NCI-H146 treated with DMSO at 0.1 percent for 48 hours (cell line): Measurements from ENCODE around the gene PCSK7.

ENCODE experiments used
- DNase-seq: peaks from one replicate; lab custom pipeline; 2025; ENCODE audit not compliant: unreplicated experiment; lab: John Stamatoyannopoulos, UW

PCSK7 gene

DNA sequence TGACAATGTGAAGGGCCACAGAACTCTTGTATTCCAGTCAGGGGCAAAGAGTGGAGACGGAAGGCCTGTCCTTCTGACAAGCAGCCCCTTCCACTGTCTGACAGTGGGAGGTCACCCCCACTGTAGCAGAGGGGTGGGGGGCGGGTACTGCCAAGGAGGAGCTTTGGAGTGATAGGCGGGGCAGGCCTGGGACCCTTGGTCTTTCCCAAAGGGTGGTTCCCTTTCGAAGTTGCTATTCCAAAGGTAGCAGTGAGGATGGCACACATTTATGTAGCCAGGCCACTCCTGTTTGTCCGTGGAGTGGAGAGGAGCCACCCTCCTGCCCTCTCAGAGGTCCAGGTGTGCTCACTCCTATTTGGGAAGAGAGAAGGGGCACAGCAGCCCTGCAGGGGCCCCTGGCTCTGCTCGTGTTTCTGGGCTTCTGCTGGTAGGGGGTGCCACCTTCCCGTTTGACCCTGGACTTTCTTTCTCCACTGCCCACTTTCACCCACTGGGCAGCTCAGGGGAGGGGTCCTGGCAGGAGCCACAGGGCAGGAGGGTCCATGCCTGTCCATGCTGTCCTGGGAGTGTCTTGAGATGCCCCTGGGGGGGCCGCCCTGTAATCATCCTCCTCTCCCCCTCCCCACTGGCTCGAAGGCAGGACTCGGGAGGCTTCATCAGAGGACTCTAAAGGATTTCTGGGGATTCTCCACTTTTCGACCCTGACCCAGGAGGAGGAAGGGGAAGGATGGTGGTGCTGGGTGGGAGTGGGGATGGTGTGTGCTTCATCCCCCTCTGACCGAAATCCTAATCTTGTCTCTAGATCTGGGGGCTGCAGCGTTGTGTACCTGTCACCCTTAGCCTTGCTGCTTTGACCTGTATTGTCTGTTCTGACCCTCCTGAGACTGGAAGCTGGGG is 31.7 kb downstream of the PCSK7 start:
- DNase-seq, result no peak

DNA sequence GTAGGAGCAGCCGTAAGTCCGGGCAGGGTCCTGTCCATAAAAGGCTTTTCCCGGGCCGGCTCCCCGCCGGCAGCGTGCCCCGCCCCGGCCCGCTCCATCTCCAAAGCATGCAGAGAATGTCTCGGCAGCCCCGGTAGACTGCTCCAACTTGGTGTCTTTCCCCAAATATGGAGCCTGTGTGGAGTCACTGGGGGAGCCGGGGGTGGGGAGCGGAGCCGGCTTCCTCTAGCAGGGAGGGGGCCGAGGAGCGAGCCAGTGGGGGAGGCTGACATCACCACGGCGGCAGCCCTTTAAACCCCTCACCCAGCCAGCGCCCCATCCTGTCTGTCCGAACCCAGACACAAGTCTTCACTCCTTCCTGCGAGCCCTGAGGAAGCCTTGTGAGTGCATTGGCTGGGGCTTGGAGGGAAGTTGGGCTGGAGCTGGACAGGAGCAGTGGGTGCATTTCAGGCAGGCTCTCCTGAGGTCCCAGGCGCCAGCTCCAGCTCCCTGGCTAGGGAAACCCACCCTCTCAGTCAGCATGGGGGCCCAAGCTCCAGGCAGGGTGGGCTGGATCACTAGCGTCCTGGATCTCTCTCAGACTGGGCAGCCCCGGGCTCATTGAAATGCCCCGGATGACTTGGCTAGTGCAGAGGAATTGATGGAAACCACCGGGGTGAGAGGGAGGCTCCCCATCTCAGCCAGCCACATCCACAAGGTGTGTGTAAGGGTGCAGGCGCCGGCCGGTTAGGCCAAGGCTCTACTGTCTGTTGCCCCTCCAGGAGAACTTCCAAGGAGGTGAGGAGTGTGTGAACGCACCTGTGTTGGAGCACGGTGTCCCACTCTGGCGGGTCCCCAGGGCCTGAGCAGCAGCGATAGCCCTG is 32.6 kb downstream of the PCSK7 start, which contains the start of gene TAGLN:
TAGLN (plus strand) TSS at position 318 of the 863 bp plus-strand sequence. CDS start 3,644 bp downstream, outside the sequence.
- DNase-seq, result no peak

DNA sequence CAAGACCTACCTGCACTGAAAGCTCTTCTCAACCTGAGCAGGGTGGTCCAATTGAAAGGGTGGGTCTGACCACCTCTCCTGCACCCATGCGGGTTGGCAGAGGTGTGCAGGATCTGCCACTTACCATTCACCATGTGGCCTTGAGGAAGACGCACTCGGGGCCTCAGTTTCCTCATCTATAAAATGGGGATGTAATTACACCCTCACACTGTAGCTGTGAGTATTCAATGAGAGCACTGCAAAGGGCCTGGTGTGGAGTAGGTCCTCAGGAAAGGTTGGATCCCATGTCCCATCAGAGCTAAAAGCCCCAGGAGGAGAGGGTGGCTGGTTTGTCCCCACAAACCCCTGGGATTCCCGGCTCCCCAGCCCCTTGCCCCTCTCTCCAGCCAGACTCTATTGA is 33.3 kb downstream of the PCSK7 start:
- DNase-seq, result no peak

GRCh38 chr11:117197516-117198456 is 34.1 kb downstream of the PCSK7 start:
- DNase-seq, result no peak

DNA sequence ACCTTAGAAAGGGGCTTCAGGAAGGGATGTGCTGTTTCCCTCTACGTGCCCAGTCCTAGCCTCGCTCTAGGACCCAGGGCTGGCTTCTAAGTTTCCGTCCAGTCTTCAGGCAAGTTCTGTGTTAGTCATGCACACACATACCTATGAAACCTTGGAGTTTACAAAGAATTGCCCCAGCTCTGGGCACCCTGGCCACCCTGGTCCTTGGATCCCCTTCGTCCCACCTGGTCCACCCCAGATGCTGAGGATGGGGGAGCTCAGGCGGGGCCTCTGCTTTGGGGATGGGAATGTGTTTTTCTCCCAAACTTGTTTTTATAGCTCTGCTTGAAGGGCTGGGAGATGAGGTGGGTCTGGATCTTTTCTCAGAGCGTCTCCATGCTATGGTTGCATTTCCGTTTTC is 34.9 kb downstream of the PCSK7 start:
- no peak for DNase-seq

DNA sequence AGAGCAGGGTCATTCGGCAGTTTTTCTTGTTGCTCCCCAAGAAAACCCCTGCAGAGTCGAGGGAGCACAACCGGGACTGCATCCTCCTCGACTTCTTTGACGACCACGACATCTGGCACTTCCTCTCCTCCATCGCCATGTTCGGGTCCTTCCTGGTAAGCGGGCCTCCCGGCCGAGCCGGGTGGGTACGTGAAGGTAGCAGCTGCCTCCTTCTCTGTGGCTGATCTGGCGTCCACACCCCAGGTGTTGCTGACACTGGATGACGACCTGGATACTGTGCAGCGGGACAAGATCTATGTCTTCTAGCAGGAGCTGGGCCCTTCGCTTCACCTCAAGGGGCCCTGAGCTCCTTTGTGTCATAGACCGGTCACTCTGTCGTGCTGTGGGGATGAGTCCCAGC is 36.1 kb downstream of the PCSK7 start:
- no peak for DNase-seq

GRCh38 chr11:117195258-117195657 is 36.6 kb downstream of the PCSK7 start:
- DNase-seq, result no peak

- DNase-seq, result no peak
These were observed 37.6 kb downstream of the PCSK7 start for GRCh38 chr11:117194267-117194666.

- no peak for DNase-seq
These were observed 38.5 kb downstream of the PCSK7 start for GRCh38 chr11:117193130-117194020.

DNA sequence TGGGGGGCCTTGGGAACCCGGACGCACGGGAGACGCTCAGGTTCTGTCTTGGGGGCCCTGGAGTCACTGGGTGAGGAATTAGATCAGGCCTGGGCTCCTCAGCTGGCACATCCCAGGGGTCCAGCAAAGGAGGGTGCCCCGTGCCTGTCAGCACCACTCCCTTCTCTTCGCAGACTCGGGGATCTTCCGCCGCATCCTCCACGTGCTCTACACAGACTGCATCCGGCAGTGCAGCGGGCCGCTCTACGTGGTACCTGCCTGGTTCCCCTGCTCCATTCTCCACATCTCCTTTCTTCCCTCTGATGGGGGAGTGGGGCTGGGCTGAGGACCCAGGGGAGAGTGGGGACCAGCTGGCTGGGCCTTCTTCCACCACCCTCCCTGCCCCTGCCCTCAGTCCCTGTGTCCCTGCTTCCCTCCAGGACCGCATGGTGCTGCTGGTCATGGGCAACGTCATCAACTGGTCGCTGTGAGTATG is 39.4 kb downstream of the PCSK7 start:
- DNase-seq, result no peak

GRCh38 chr11:117191680-117192400 is 40.0 kb downstream of the PCSK7 start:
- no peak for DNase-seq

- DNase-seq, result no peak
These were observed 41.8 kb downstream of the PCSK7 start for GRCh38 chr11:117189941-117190544.

DNA sequence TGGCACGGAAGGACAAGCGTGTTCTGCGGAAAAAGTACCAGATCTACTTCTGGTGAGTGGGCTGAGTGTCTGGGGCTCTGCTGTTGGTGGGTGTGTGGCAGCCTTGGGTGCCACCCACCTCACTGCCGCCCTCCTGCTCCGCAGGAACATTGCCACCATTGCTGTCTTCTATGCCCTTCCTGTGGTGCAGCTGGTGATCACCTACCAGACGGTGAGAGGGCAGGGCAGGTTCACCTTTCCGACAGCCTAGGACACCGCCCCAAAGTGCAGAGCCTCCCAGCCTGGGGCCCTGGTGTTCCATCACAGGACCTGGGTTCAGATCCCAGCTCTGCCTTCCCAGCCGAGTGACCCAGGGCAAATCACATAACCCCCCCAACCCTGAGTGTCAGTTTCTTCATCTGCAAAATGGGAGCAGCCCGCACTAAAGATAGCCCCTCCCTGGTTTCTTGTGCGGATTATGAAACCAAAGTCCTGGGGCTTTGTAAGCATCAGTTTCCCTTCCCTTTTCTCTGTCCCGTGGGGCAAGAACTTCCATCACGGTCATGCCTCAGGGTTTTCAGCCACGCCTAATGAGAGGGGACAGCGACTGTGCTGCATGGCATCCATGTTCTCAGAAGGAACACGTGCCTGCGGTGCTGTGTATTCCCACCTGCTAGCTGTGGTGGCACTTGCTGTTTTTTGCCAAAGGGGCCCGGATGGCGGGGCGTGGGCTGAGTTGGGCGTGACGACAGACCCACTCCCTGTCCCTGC is 42.5 kb downstream of the PCSK7 start:
- DNase-seq, result no peak

DNA sequence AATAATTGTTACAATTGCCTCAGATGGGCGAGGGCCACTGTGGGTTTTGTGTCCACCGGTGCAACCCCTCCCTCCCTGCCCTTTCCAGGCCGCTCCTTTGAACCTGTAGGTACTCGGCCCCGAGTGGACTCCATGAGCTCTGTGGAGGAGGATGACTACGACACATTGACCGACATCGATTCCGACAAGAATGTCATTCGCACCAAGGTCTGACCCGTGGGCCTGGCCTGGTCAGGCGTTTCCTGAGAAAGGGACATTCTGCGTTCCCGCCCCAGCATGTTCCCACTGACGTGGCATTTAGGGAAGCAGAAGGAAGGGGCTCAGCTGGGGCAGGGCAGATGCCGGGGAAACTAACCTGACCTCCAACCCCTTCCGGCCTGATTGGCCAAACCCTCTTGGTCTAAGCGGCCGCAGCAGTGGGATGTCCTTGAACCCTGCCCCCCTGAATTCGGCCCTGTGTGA is 43.2 kb downstream of the PCSK7 start:
- DNase-seq, result no peak

DNA sequence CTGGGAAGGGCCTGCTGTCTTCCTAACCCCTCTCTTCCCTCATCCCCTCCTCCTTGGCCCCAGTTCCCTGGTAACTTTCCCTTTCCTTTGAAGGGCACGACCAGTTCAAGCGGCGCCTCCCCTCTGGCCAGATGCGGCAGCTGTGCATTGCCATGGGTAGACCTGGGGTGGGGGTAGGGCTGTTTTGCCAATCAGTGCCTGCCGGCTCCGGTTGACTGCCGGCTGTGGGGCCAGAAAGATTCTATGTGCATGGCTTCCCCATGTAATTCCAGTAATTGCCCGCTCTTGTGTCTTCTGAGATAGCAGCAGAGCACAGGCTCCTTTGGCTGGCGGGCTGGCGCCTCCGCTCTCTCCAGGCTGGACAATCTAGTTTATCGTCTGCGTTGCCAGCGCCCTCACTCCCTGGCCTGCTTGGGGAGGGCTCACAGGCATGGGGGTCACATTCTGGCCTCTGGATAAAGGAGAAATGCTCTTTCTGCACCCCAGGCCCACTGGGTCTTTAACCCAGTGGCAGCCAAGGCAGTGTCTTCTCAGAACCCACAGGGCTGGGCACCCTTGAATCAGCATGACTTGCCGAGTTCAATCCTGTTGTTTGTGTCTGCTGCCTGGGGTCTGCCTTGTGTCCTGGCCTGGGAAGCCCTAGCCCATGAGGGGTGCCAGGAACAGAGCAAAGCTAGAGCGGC is 43.9 kb downstream of the PCSK7 start:
- DNase-seq, result no peak

GRCh38 chr11:117187428-117187798 is 44.5 kb downstream of the PCSK7 start:
- DNase-seq, result no peak

DNA sequence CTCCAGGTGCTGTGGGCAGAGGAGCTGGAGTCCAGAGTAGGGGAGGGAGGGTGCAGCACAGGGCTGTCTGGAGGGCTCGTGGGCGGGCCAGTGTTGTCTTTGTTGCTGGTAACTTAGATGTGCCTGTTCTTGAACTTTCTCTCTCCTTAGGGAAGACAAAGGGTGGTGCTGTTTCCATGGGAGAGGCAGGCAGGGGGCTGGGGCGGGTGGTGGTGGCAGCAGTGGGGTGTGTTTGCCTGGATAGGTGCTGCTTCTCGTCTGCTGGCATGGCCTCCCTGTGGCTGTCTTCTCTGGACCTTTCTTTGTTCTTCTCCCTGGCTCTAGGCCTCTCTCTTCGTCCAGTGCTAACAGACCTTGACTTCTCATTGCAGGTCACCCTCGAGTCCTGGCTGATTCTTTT is 44.9 kb downstream of the PCSK7 start:
- no peak for DNase-seq
